Gastroesophageal sphincter (tissue), 3 donors: ENCODE data around the gene CRCP.

ENCODE experiments used
- CTCF ChIP-seq, 4 experiments: fragments of 200-600 bp in 2 of 4; fragments of 450-650 bp in 2 of 4; sonication (generic) in 1 of 4; IDR thresholded peaks; one replicate each; pipeline ENCODE4 v1.5.1; 2017 to 2019; ENCODE audit warnings: antibody characterized with exemption in 4 of 4, mild to moderate bottlenecking in 2 of 4, moderate library complexity in 2 of 4
- EP300 ChIP-seq: sonication (generic); formaldehyde crosslinking; IDR thresholded peaks from one replicate; pipeline ENCODE4 v1.6.1; 2017; ENCODE audit warnings: antibody characterized with exemption, mild to moderate bottlenecking
- POLR2A ChIP-seq, 2 donors: fragments of 450-650 bp; IDR thresholded peaks; one replicate each; pipeline ENCODE4 v1.6.1; 2017; ENCODE audit warnings: antibody characterized with exemption in 2 of 2, mild to moderate bottlenecking in 2 of 2, moderate library complexity in 1 of 2

- TF ChIP-seq CTCF (IDR thresholded peaks at IDR 0.05) (no peak), POLR2A (IDR thresholded peaks at IDR 0.05) (no peak), EP300 (no peak)
These were observed 62.3 kb downstream of the CRCP start for GRCh38 chr7:66176914-66177313.
